Smooth muscle cell of the brain vasculature (primary cell): ENCODE results near the gene RIN3.

Experiments
- DNase-seq: peaks from one replicate; pipeline ENCODE4 v3.0.0-alpha.2; 2012; ENCODE audit warnings: low read depth, low spot score

The RIN3 gene

GRCh38 chr14:92487513-92488133 is 26.0 kb upstream of the RIN3 start:
- no peak for DNase-seq

- DNase-seq = no peak
Observed at GRCh38 chr14:92489394-92490238, 24.0 kb upstream of the RIN3 start.

- no peak for DNase-seq
Observed at GRCh38 chr14:92490239-92490959, 23.2 kb upstream of the RIN3 start.

GRCh38 chr14:92491782-92492181 is 21.8 kb upstream of the RIN3 start:
- DNase-seq = no peak

GRCh38 chr14:92492258-92492657 is 21.3 kb upstream of the RIN3 start:
- DNase-seq = no peak

- DNase-seq = no peak
Observed at GRCh38 chr14:92493024-92493423, 20.6 kb upstream of the RIN3 start.

GRCh38 chr14:92493492-92493891 is 20.1 kb upstream of the RIN3 start:
- no peak for DNase-seq

- DNase-seq = no peak
Observed at GRCh38 chr14:92494512-92494911, 19.1 kb upstream of the RIN3 start.

GRCh38 chr14:92495027-92495426 is 18.6 kb upstream of the RIN3 start:
- DNase-seq = no peak

- DNase-seq = no peak
Observed at GRCh38 chr14:92496191-92496857, 17.3 kb upstream of the RIN3 start.

- no peak for DNase-seq
Observed at GRCh38 chr14:92497391-92497790, 16.2 kb upstream of the RIN3 start.

- DNase-seq = no peak
Observed at GRCh38 chr14:92499234-92499633, 14.3 kb upstream of the RIN3 start.

- DNase-seq = no peak
Observed at GRCh38 chr14:92500491-92500941, 13.1 kb upstream of the RIN3 start.

GRCh38 chr14:92501891-92502351 is 11.7 kb upstream of the RIN3 start:
- no peak for DNase-seq

- DNase-seq = no peak
Observed at GRCh38 chr14:92502541-92503286, 10.9 kb upstream of the RIN3 start.

- DNase-seq = no peak
Observed at GRCh38 chr14:92503756-92504491, 9.7 kb upstream of the RIN3 start.

- no peak for DNase-seq
Observed at GRCh38 chr14:92505826-92506225, 7.8 kb upstream of the RIN3 start.

GRCh38 chr14:92506231-92506630 is 7.3 kb upstream of the RIN3 start:
- DNase-seq = no peak

GRCh38 chr14:92507174-92507768 is 6.3 kb upstream of the RIN3 start:
- no peak for DNase-seq

- DNase-seq = no peak
Observed at GRCh38 chr14:92510972-92511371, 2.6 kb upstream of the RIN3 start.
